Glomerular endothelial cell (primary cell): ENCODE results near the gene MTCL1. TPM values are rescaled to one million over a fixed set of nuclear protein-coding genes. Genes with fewer than 3 reads are reported as not detected.

Experiments used
- DNase-seq: peaks from one replicate; pipeline ENCODE4 v3.0.0-alpha.2; 2011; ENCODE audit warnings: low read depth, low spot score; ENCODE audit errors: extremely low read depth
- total RNA-seq: library from RNA; depleted of rRNA; stranded (reverse); fragments of >200 nt; gene quantifications from 2 replicates; pipeline ENCODE4 v1.2.3, GENCODE V29; 2015

Gene MTCL1
- total RNA-seq, 1 donor from 2014 or later: 16.3 TPM

DNA sequence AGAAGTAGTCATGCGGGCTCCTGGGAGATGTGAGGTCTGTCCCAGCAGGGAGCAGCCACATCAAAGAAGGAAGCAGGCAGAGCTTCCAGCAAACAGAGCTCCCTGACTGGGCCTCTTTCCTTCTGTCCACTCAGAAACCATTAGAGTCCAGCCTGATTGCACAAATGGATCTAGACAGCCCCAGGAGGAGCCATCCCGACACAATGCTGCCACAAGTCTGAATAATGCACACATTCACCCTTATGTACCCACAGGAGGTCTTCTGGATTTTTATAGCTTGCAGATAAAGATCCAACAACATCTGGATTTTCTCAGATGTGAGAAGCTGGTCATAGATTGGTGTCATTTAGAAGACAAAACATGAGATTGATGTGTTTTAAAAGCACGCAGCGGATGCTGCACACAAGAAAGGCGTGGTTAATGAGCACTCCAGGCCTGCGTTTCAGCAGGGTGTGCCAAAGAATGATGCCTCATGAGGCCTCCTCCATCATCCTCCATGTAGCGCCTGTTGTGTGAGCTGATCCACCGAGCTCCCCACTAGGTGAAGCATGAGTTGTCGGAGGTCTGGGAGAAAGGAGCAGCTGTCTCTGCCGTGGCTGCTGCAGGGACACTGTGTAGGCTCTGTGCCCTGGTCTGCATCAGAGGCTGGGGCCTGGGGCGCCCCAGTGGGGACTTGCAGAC lies 60.6 kb downstream of the MTCL1 start:
- DNase-seq: no peak

DNA sequence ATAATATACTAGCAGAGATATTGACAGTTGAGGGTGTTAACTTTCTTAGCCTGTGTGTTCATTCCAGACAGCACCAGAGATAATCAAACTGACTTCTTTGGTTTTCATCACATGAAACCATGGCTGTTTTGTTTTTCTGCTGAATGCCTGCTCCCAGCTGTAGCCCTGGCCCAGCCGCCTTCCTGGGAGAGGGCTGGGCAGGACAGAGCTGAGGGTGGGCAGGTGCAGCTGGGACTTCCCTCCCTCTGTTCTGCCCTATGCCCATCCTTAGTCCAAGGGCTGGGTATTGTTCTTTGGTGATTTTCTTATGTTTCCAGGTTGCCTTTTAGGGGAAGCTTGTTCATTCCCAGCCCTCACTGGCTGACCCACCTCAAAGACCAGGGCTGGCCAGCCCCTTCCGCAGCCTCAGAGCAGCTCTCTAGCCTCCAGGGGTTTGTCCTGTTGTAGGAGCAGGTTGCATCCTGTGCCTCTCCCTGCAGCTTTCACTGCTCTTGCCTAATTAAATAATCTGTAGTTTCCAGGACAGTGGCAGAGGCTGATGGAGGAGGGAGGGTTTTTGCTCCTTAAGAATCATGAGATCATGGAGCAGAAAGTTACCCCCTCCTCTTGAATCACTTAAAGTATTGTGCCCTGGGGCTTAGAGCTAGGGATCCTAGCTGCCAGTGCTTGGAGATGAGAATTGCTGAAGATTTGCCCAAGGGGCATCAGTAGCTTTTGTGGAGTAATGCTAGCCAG lies 61.4 kb downstream of the MTCL1 start:
- DNase-seq: no peak

DNA sequence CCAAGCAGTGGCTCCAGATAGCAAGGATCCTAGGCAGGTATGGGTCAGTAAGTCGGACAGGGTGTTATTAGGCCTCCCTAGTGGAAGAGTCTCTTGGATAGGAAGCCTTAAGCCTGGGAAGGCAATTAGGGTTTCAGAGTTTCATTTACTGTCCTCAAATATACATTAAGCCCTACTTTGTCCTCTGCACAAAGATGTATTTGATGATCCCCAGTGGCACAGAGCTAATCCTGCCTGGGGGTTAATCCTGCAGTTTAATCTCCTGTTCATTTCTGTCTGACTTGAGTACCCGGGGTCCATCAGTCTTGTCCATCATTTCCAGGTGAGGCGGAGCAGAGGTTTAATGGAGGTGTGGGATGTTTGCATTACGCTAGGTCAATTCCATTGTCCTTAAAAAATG lies 62.0 kb downstream of the MTCL1 start:
- no peak for DNase-seq

DNA sequence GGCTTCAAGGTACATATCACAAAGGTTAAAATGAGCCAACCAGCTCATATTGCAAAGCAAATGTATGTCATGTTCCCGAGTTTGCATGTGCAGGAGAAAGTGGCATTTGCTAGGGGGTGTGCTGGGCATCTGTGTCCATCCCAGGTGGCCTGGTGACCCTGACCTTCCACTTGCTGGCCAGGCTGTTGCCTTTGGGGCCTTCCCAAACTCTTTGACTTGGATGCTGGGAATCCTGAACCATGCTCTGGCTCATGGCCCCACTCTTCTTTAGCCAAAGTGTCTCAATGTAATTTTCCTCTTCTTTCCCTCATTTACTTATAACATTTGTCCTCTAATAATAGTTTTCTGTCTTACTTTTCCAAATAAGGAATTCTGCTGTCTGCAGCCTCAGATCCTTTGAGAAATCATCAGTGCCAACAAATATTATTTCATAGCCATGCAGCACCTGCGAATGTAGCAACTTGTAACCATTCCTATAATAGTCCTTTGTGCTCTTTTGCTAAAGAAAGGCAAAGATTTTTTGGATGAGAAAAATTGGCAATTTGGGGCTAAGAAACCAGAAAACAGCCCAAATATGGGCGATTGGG lies 64.2 kb downstream of the MTCL1 start:
- DNase-seq: no peak

DNA sequence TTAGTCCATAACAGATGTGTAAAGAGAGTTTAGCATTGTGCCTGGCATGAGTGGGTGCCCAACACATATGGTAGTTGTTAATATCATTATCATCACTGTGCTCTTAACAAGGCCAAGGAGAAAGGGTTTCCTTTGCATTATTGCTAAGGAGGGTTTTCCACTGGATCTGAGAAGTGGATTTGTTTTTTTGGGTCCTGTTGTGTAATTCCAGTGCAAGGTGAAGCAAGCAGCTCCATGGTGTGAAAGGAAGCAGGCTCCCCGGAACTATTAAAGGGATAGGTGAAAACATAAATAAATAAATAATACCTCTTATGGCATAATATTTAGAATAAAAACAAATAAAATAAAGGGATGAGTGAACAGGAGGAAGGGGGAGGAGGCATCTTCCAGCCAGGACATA lies 65.3 kb downstream of the MTCL1 start:
- DNase-seq: no peak

DNA sequence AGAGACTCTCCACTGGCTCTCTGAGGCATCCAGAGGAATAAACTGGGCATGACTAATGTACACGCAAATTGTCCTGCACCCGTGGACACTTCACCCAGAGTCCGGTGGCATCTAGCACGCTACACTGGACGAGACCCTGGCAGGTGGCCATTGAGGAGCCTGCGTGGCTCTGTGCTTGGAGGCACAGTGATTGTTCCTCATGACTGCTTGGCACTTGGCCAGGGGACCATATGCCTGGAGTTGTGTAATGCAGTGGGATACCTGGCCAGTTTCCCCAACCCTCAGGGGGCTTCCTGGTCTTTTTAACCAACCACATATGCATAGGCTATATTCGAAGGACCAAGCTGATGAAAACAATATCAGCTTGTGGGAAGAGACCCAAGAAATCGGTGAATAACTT lies 66.6 kb downstream of the MTCL1 start:
- DNase-seq: no peak

DNA sequence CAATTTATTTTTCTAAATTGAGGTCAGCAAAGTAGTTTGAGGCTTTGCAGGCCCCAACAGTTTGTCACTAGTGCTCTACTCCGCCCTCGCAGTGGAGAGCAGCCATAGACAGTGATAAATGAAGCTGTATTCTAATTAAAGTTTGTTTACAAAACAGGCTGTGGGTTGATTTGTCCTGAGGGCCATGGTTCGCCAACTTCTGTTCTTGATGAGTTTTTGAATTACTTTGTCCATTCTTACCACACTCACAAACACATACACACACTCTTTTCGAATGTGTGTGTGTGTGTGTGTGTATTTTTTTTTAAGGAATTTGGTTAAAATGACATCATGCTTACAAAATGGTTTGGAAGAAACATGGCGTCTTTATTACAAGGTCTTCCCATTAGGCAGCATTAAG lies 68.6 kb downstream of the MTCL1 start:
- no peak for DNase-seq

DNA sequence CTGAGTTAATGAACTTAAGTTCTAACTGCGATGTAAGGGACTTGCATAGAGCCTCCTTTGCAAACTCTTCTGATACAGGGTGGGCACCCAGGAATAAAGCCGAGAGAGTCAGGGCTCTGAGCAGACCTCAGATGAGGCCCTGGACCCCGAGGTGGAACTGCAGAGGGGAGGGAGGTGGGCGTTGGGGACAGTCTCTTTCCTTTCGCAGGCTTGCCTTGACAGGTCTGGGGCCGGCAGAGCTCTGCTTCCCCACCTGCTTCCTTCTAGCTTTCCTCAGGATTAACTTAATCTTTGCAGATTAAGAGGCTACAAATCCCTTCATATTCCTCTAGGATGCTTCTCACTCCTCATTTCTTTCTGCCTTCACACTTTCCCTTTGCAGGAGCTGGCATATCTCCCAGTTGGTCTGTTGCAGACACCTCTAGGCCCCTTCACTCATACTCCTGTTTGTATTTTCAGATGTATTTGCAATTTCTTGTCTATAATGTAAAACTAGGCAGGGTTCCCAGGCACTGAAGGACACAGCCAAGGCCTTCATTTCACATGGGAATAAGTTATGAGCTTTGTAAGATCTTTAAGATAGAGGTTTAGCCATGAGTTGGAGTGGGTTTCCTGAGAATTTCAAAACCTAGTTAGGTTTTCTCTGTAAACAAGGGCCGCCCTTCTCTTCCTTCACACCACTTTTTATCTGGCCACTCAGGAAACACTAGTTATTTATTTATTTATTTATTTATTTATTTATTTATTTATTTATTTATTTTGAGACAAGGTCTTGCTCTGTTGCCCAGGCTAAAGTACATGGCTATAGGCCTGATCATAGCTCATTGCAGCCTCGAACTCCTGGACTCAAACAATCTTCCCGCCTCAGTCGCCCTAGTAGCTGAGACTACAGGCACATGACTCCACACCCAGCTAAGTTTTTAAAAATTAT lies 70.9 kb downstream of the MTCL1 start:
- no peak for DNase-seq

DNA sequence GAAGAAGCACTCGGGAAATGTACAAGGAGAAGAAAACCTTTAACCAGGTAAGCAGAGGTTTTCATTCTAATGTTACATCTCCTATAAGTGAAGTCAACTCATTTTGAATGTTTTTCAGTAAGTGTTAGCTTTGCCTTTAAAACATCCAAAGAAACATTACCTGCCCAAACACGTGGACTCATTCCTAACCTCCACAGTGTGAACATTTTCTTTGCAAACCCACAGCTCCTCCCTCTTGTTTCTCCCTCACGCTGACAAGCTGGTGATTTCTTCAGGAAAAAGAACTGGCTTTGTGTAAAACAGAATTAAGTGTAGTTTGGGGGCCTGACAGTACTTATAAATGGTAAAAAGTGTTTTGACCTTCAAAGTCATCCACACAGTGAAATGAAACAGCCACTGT lies 72.5 kb downstream of the MTCL1 start:
- no peak for DNase-seq

DNA sequence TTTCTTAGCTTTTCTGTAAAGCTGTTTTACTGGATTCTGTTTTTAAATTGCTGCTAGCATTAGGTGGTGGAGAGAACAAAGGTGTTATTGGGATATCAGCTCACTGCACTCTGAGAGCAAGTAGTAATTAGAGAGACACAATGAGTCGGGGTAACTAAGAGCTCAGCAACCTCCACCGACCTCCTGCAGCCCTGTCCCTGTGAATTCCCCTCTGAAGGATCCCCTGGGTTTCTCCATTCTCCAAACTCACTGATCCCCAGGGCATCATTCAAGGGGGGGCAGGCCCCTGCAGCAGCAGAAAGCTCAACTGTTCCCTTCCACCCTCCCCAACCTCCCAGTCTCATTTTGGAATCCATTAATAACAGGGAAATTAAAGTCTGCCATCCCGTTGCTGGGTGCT lies 73.0 kb downstream of the MTCL1 start:
- no peak for DNase-seq

DNA sequence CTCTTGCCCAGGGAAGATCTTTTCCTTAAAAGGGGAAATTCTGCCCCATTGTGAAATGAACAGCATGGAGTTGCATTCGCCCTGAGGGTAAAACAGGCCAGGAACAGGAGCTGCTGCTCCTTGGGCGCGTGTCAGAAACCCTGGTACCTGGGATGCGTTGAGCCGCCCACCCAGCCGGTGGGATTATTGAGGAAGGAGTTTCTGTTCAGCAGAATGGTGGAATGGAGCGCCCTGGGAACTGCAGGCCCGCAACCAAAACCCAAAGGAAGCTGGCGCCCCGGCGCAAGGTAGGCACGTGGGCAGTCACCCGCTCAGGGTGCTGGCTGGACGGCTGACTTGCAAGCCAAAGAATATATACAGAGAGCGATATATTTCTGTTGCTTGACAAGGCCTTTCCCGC lies 73.5 kb downstream of the MTCL1 start:
- no peak for DNase-seq

DNA sequence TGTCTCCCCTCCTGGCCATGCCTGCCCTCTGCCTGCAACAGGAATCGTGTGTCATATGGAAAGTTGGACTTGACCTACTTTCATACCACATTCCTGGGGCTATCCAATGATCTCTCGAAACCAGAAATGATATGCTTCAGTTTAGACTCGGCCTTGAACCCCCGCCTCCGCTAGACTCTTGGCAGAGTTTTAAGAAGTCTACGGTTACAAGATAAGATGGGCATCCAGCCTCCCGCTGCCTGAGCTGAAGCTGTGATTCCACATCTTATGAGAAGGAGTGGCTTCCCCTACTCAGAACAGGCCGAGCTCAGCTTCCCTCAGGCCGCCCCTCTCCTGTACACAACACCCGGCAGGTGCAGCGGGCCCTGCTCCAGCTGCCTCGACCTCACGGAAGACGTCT lies 73.9 kb downstream of the MTCL1 start:
- no peak for DNase-seq

DNA sequence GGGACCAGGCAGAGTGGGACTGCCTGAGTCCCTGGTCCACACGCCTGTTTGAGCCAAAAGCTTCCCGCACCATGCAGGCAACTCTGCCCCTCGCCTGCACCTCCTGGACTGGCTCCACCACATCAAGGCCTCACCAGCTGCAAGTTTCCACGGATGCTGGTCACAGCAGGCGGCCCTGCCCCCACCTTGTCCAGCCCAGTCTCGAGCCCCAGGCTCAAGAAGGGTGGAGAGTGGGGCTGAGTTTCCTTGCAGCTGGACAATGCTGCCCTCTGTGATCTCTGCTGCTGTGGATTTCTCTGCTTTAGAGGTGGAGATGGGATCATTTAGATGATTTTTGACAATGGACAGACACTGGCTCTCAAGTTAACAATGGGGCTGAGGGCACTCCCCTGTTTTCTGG lies 74.9 kb downstream of the MTCL1 start:
- no peak for DNase-seq

DNA sequence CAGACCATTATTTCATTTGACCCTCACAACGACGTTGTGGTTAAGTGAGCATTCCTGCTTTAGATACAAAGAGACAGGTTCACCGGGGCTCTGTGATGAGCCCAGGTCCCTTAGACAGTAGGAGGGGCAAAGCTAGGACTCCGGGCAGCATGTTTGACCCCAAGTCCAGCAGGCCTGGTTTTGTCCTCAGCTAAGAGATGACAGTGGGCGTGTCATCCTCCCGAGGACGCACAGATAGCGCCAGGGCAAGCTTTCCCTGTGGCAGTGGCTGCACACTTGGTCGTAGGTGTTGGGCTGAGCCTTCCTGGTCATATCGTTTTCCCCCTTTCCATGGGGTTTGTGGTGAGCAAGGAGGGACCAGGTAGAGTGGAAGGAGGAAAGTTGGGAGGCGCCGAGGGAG lies 76.3 kb downstream of the MTCL1 start:
- no peak for DNase-seq

DNA sequence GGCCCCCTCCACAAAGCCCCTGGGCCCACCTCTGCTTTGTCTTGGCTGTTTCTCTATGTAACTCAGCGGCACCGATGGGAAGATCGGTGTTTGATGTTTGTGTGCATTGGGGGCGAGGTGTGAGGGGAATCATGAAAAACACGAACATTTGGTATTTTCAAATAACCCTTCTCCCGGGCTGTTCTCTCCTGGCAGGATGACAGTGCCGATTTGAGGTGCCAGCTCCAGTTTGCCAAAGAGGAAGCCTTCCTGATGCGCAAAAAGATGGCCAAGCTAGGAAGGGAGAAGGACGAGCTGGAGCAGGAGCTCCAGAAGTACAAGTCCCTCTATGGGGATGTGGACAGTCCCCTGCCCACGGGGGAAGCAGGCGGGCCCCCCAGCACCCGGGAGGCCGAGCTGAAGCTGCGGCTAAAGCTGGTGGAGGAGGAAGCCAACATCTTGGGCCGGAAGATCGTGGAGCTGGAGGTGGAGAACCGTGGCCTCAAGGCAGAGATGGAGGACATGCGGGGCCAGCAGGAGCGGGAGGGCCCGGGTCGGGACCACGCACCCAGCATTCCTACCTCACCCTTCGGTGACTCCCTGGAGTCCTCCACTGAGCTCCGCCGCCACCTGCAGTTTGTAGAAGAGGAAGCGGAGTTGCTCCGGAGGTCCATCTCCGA lies 78.1 kb downstream of the MTCL1 start:
- DNase-seq: no peak

DNA sequence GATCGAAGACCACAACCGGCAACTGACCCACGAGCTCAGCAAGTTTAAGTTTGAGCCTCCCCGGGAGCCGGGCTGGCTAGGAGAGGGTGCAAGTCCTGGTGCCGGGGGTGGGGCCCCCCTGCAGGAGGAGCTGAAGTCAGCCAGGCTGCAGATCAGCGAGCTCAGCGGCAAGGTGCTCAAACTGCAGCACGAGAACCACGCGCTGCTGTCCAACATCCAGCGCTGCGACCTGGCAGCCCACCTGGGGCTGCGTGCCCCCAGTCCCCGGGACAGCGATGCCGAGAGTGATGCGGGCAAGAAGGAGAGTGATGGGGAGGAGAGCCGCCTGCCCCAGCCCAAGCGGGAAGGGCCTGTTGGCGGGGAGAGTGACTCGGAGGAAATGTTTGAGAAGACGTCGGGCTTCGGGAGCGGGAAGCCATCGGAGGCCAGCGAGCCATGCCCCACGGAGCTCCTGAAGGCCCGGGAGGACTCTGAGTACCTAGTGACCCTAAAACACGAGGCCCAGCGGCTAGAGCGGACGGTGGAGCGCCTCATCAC lies 78.7 kb downstream of the MTCL1 start:
- DNase-seq: no peak

DNA sequence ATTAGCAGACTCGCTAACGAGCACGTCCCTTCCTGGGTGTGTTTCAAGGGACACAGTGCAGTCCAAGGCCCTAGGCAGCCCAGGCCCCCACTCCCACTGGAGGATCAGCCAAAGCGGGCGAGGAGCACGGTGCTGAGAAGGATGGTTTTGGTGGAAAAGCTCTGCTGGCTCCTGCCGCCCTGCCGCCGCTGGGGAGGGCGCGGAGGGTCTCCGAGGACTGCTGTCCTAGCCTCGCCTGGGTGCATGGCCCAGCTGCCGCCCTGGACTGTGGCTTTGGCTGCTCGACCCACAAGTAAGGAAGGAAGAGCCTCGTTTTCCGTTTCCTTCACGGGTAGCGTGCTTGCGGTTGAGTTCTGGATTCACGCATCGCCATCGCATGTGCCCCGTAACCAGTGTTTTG lies 79.9 kb downstream of the MTCL1 start:
- DNase-seq: no peak

DNA sequence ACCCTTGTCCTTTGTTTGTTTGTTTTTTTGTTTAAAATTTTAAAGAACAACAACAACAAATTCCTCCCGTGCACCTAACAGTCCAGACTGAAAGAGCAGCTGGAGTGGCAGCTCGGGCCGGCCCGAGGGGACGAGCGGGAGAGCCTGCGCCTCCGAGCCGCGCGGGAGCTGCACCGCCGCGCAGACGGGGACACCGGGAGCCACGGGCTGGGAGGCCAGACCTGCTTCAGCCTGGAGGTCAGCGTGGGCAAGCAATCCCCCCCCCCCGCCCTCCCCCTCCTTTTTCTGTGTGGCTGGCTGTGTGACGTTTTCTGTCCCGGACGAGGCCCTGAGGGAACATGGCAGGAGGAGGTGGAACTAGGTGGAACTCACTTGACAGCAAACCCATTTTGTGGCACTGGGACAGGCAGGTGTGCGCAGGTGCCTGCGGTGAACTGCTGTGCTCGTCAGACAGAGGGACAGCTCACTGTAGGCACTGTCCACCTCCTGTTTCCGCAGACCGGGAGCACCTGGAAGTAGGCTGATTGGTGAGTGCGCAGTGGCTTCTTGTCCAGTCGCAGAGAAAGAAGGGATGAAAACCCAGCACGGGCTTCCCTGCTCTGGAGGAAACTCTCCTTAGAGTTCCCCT lies 80.6 kb downstream of the MTCL1 start:
- no peak for DNase-seq

DNA sequence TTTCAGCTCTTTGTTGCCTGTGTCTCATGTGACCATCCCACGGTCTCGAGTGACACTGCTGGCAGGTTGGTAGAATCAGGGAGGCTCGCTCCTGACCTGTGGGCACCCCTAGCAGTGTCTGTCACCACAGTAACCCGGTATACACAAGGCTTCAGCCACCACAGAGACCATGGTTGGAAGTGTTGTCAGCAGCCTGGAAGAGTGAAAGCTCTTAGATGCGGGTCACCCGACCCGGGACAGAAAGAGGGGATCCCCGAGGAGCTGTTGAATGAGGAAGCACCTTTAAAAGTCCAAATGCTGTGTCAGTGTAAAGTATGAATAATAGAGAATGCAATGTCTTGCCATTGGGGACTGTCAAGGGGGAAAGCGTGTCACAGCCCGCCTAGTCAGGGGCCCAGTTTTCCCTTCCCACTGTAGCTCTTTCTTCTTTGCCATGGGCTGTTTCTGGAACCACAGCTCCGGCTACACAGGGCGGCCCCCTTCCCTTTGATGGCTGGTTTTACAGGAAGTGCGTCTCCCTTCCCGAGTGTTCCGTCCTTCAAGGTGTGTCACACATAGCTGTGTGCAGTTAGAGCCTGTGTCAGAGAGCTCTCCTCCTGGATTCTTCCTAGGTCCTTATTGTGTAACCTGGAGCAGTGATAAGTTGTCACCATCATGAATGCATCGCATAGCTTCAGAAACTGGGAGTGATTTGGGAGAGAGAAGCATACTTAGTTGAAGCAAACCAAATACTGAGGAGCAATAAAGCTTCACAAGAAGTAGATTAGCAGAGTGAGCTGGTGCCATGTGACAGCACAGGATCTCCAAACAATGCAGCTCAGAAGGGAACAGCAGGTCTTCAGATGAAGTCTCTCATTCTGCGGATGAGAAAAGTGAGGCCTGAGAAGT lies 81.4 kb downstream of the MTCL1 start:
- DNase-seq: no peak
